HEK293 (cell line): Measurements from ENCODE around the gene AKNA.
"Not testable (repeated sequence)": the region's sequence is repeated elsewhere in the genome, so short reads cannot be mapped to it uniquely, and the experiment has no call there.

Experiments used
- ATF2 ChIP-seq: fragments of 450-650 bp; formaldehyde crosslinking; IDR thresholded peaks from 2 replicates; pipeline ENCODE4 v1.5.1; 2016; ENCODE audit warnings: missing biosample characterization, missing genetic modification characterization, low read depth
- CTCF ChIP-seq: fragments of 450-650 bp; formaldehyde crosslinking; IDR thresholded peaks from 2 replicates; pipeline ENCODE4 v1.5.1; 2016; ENCODE audit warnings: missing biosample characterization, missing genetic modification characterization
- KLF9 ChIP-seq: fragments of 450-650 bp; formaldehyde crosslinking; IDR thresholded peaks from 2 replicates; pipeline ENCODE4 v1.5.1; 2016; ENCODE audit warnings: missing biosample characterization, missing genetic modification characterization, low read depth
- MYNN ChIP-seq: fragments of 450-650 bp; formaldehyde crosslinking; IDR thresholded peaks from 2 replicates; pipeline ENCODE4 v1.5.1; 2016; ENCODE audit warnings: missing biosample characterization, missing genetic modification characterization, borderline replicate concordance
- REST ChIP-seq: fragments of 450-650 bp; formaldehyde crosslinking; IDR thresholded peaks from 2 replicates; pipeline ENCODE4 v1.5.1; 2016; ENCODE audit warnings: missing biosample characterization, missing genetic modification characterization
- TRIM28 ChIP-seq: IDR thresholded peaks from 2 replicates; pipeline ENCODE4 v1.6.1; 2011; ENCODE audit warnings: low read length, control low read depth, borderline replicate concordance
- ZNF510 ChIP-seq: fragments of 450-650 bp; formaldehyde crosslinking; IDR thresholded peaks from 2 replicates; pipeline ENCODE4 v1.5.1; 2018; ENCODE audit warnings: mild to moderate bottlenecking, missing genetic modification characterization, missing biosample characterization; ENCODE audit not compliant: insufficient replicate concordance
- ZNF514 ChIP-seq: fragments of 450-650 bp; formaldehyde crosslinking; IDR thresholded peaks from 2 replicates; pipeline ENCODE4 v1.5.1; 2016; ENCODE audit warnings: missing biosample characterization, missing genetic modification characterization
- ZNF530 ChIP-seq: fragments of 450-650 bp; formaldehyde crosslinking; IDR thresholded peaks from 2 replicates; pipeline ENCODE4 v1.5.1; 2016; ENCODE audit warnings: low read depth, missing biosample characterization, missing genetic modification characterization
- ZNF585B ChIP-seq: fragments of 450-650 bp; formaldehyde crosslinking; IDR thresholded peaks from 2 replicates; pipeline ENCODE4 v1.5.1; 2016; ENCODE audit warnings: missing biosample characterization, missing genetic modification characterization
- ZSCAN23 ChIP-seq: fragments of 450-650 bp; formaldehyde crosslinking; IDR thresholded peaks from 2 replicates; pipeline ENCODE4 v1.5.1; 2016; ENCODE audit warnings: missing biosample characterization, missing genetic modification characterization

GRCh38 chr9:114324965-114325364 lies 62.8 kb downstream of the AKNA start:
- not testable (repeated sequence) for TF ChIP-seq REST (tag by site-specific recombination); ATF2; ZNF585B (tag by site-specific recombination); TRIM28; ZNF510 (tag by site-specific recombination); KLF9 (tag by site-specific recombination); ZNF514; ZNF530 (tag by site-specific recombination); CTCF (tag by site-specific recombination); ZSCAN23 (tag by site-specific recombination); MYNN
